Measurements from ENCODE around the gene SUSD4. TPM values are rescaled to one million over a fixed set of nuclear protein-coding genes. Genes with fewer than 3 reads are reported as not detected.

Gene SUSD4
- total and polyA plus RNA-seq, 9 of the 15 experiments (the other 6 are each of a cell fraction or from before 2014, with no cell fraction given), result 0.06 to 1.7 (median 0.09) TPM; not detected in 4

DNA sequence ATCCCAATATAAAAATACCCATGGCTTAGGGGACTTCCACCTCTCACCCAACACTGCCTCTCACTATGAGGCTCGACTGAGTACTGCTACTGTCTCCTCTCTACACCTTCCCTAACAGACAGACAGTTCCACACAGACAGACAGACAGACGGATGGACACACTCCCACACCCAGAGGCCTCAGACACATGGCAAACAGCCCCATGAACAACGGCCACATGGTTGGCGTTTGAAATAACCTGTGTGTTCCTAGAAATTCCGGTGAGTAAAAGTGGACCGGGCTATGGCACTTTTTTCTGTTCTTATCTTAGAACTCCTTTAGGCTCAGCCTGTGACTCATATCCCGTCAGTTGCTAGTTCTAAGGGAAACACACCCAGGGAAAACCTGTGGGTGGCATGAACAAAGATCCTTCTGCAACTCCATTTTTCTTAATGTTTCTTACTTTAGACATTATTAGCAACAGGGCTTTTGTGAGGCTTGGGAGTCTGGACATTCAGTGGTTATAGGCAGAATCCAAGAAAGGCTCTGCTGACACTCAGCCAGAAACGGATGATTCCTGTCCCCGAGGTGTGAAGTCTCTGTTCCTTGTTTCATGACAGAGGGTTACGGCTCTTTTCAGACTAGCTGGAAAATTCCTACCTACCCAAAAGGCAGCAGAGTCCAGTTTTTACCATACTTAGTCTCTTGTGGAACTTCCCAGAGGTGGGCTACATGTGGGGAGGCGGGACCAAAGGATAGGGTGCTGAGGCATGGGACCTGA lies 130.4 kb downstream of the SUSD4 start (continued):
- TF ChIP-seq HNRNPUL1 (IDR thresholded peaks at IDR 0.05; ENCODE audit: low read length), result no peak
- TF ChIP-seq ILK (tag; IDR thresholded peaks at IDR 0.05; ENCODE audit: borderline replicate concordance, low read depth), result no peak
- no peak for TF ChIP-seq ZNF717 (CRISPR knock-in tag; IDR thresholded peaks at IDR 0.05)
- TF ChIP-seq, protein P1, sequence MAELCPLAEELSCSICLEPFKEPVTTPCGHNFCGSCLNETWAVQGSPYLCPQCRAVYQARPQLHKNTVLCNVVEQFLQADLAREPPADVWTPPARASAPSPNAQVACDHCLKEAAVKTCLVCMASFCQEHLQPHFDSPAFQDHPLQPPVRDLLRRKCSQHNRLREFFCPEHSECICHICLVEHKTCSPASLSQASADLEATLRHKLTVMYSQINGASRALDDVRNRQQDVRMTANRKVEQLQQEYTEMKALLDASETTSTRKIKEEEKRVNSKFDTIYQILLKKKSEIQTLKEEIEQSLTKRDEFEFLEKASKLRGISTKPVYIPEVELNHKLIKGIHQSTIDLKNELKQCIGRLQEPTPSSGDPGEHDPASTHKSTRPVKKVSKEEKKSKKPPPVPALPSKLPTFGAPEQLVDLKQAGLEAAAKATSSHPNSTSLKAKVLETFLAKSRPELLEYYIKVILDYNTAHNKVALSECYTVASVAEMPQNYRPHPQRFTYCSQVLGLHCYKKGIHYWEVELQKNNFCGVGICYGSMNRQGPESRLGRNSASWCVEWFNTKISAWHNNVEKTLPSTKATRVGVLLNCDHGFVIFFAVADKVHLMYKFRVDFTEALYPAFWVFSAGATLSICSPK (IDR thresholded peaks at IDR 0.05; ENCODE audit: borderline replicate concordance), result no peak
- no peak for TF ChIP-seq PHF21A (IDR thresholded peaks at IDR 0.05; ENCODE audit: borderline replicate concordance, low read depth)
- TF ChIP-seq PHTF2 (CRISPR knock-in tag; IDR thresholded peaks at IDR 0.05), result no peak
- TF ChIP-seq, protein P2, sequence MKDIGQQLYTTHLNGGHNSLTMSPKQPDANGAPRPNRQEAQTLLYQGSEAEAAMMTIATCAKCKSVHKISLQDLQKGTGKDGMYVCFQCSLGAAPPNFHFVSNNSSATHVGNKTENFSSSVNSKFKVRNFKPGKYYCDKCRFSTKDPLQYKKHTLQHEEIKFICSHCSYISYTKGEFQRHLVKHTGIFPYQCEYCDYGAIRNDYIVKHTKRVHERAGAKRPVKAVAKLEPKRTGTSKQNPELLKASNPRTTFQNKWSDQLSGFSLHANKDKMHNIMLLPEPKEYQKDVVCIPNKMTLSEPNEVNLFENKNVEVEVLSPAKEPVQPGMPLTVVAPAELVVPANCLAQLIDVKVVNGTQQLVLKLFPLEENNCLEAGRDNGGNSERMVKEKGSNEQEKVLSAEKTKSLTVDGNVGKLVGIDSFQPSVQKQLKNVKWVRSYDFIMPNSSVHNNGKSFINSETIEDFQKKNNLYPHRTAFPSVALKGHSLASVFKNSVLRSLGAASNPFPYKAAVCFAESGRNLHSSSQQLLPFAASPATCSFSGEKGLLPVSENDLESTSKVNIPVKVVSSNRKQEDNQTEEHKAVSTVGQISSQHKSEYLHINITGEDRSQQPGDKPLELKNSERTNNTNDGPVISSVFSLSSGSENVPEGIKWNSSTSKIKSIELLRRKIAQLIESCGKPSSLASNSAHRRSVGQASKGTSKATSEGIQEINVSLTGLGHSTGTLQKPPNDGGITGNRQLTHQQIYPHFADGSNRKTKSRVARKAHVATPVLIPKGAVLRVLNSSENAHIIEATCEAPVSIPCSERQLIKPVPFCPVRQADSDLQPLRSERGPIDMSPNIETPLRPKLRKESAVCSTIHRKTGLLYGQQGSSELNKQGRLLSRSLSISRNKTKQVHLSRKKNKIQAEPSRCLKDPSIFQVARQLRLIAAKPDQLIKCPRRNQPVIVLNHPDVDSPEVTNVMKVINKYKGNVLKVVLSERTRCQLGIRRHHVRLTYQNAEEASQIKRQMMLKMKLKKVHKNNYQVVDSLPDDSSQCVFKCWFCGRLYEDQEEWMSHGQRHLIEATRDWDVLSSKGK (CRISPR knock-in tag; IDR thresholded peaks at IDR 0.05), result no peak
- TF ChIP-seq PHB (CRISPR knock-in tag; IDR thresholded peaks at IDR 0.05), result no peak
- no peak for TF ChIP-seq STAG1 (CRISPR knock-in tag; IDR thresholded peaks at IDR 0.05; ENCODE audit: borderline replicate concordance)
- TF ChIP-seq KDM5B (IDR thresholded peaks at IDR 0.05; ENCODE audit: insufficient replicate concordance, low read depth, low read length), result no peak
- no peak for TF ChIP-seq RFX7 (CRISPR knock-in tag; IDR thresholded peaks at IDR 0.05)
- TF ChIP-seq DDX20 (tag; IDR thresholded peaks at IDR 0.05; ENCODE audit: low read depth), result peak; percentile 84
- no peak for TF ChIP-seq ZNF780A (CRISPR knock-in tag; IDR thresholded peaks at IDR 0.05)
- TF ChIP-seq CC2D1A (IDR thresholded peaks at IDR 0.05), result peak; percentile 50; the same call in 1 of the 2 replicates
- TF ChIP-seq NFXL1 (CRISPR knock-in tag; IDR thresholded peaks at IDR 0.05), result no peak
- TF ChIP-seq CBX1 (IDR thresholded peaks at IDR 0.05; ENCODE audit: low read depth), result peak; percentile 32; the same call in 1 of the 2 replicates
- TF ChIP-seq, protein P3, sequence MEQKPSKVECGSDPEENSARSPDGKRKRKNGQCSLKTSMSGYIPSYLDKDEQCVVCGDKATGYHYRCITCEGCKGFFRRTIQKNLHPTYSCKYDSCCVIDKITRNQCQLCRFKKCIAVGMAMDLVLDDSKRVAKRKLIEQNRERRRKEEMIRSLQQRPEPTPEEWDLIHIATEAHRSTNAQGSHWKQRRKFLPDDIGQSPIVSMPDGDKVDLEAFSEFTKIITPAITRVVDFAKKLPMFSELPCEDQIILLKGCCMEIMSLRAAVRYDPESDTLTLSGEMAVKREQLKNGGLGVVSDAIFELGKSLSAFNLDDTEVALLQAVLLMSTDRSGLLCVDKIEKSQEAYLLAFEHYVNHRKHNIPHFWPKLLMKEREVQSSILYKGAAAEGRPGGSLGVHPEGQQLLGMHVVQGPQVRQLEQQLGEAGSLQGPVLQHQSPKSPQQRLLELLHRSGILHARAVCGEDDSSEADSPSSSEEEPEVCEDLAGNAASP (IDR thresholded peaks at IDR 0.05), result no peak
- peak; percentile 52; the same call in 1 of the 2 replicates for TF ChIP-seq NCOA1 (IDR thresholded peaks at IDR 0.05; ENCODE audit: low read depth)
- TF ChIP-seq MTF1 (CRISPR knock-in tag; IDR thresholded peaks at IDR 0.05; ENCODE audit: borderline replicate concordance), result no peak
- peak; percentile 95 for TF ChIP-seq ZKSCAN8 (CRISPR knock-in tag; IDR thresholded peaks at IDR 0.05)
- TF ChIP-seq ETV6 (IDR thresholded peaks at IDR 0.05; ENCODE audit: borderline replicate concordance in 1 of 2, low read depth in 2 of 2, low read length in 1 of 2), result no peak
- peak; percentile 97; the same call in 1 of the 2 replicates for TF ChIP-seq ETV6 (CRISPR knock-in tag; IDR thresholded peaks at IDR 0.05; ENCODE audit: borderline replicate concordance)
- peak; percentile 95 for TF ChIP-seq EP400 (IDR thresholded peaks at IDR 0.05)
- peak; percentile 72; the same call in 1 of the 2 replicates for TF ChIP-seq KLF10 (CRISPR knock-in tag; IDR thresholded peaks at IDR 0.05)

All from K562 (cell line).